ENCODE data around the gene PICALM. TPM values are rescaled to one million over a fixed set of nuclear protein-coding genes. Genes with fewer than 3 reads are reported as not detected.

The PICALM gene
- polyA plus RNA-seq, 3 donors: 62.4 to 241 (median 81.0) TPM

GRCh38 chr11:86041975-86042378 lies 26.9 kb downstream of the PICALM start:
- H3K9ac ChIP-seq (ENCODE audit: insufficient read depth, low read length, poor library complexity, severe bottlenecking): no peak overlapping the region

More at GRCh38 chr11:86041975-86042378, 26.9 kb downstream of the PICALM start:
- Mint-ChIP-seq H3K4me1 (peaks cover 58% of the 10 kb centered on the region), H3K4me3 (no peak overlapping the region), H3K27me3 (ENCODE audit: low read depth in 3 of 3) (no peaks in the 10 kb centered on the region), H3K36me3 (peaks cover 19 to 41% of the 10 kb centered on the region in 2 donors), H3K27ac (peak overlapping the region in 5 of 7 donors; percentile 11 to 77 (median 47)), H3K9me3 (peaks cover 0 to under 1% (median 0%) of the 10 kb centered on the region in 7 donors)
- Histone ChIP-seq H3K9me3 (replicated peaks in 1 of 2; ENCODE audit: control insufficient read depth in 1 of 2, insufficient read depth in 1 of 2, low read length in 2 of 2) (no peaks in the 10 kb centered on the region), H3K36me3 (replicated peaks in 1 of 2; ENCODE audit: control insufficient read depth in 1 of 2, insufficient read depth in 2 of 2, low read length in 2 of 2) (peaks cover 3 to 10% of the 10 kb centered on the region in 2 donors), H3K27ac (ENCODE audit: low read depth in 1 of 2, low read length in 2 of 2) (peak overlapping the region in 1 of 2 donors; percentile 66), H3K4me2 (replicated peaks; ENCODE audit: extremely low read depth, low read length, poor library complexity, severe bottlenecking) (peak overlapping the region; percentile 54), H4K20me1 (ENCODE audit: insufficient read depth, low read length) (peaks cover 100% of the 10 kb centered on the region), H2AFZ (ENCODE audit: insufficient read depth, low read depth, low read length, poor library complexity, severe bottlenecking) (no peak overlapping the region), H3K79me2 (ENCODE audit: insufficient read depth, low read length) (peaks cover 100% of the 10 kb centered on the region), H3K4me3 (replicated peaks in 1 of 3; ENCODE audit: low read depth in 2 of 3, low read length in 3 of 3) (peak overlapping the region in 1 of 3 experiments; percentile 31), H3K4me1 (ENCODE audit: control insufficient read depth in 1 of 2, insufficient read depth in 2 of 2, low read length in 2 of 2) (peaks cover 52 to 64% of the 10 kb centered on the region in 2 donors), H3K27me3 (ENCODE audit: control insufficient read depth in 2 of 2, insufficient read depth in 2 of 2, low read length in 2 of 2) (no peaks in the 10 kb centered on the region)
- intact Hi-C loops (cut with micrococcal nuclease): loop anchor here (5.0 kb wide), 4 partner anchors 100 to 205 kb away; no protein-coding TSS in a partner anchor
- WGBS (ENCODE audit: insufficient coverage): no CpG with 5 or more reads among the region's 2 CpGs
- TF ChIP-seq CTCF (IDR thresholded peaks at IDR 0.05): peak; percentile 83
- DNase-seq: peak; percentile 68 to 81 (median 81)
